Measurements from ENCODE around the gene VGF.
"Not testable (repeated sequence)": the region's sequence is repeated elsewhere in the genome, so short reads cannot be mapped to it uniquely, and the experiment has no call there.

Gene VGF

DNA sequence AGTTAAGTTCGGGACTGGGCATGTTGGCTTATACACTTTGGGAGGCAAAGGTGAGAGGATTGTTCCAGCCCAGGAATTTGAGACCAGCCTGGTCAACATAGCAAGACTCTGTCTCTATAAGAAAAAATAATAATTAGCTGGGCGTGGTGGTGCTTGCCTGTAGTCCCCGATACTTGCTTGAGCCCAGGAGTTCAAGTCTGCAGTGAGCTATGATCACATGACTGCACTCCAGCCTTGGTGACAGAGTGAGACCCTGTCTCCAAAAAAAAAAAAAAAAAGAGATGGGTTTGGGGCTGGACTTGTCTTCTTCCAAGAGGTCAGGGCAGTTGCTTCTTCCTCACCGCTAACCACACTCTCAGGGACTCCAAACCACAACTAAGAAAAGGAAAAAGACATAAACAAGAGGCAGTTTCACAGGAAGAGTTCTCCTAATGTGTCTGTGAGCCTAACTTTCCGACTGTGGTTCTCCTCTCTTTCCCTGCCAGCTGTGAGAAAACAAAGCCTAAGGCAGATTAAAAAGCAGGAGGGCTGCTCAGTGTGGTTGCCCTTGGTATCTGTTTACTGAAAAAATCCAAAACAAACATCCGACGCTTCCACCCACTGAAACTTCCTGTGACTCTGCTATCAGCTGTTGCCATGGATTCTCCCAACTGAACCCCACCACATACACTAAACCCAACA, 40.9 kb downstream of the VGF start:
- ChIA-PET CTCF (interaction anchor here (1.4 kb wide), 1 partner anchor 20 kb away, joined by 4 read pairs; no protein-coding TSS in a partner anchor), POLR2A (interaction anchor here (0.9 kb wide), 1 partner anchor 24 kb away, joined by 3 read pairs; no protein-coding TSS in a partner anchor)
- no peak for DNase-seq (ENCODE audit: extremely low spot score)

GRCh38 chr7:101123703-101124068, 41.7 kb downstream of the VGF start:
- CTCF ChIA-PET, result no interaction called here
- TF ChIP-seq CTBP1 (IDR thresholded peaks at IDR 0.05; ENCODE audit: borderline replicate concordance) (no peak), LEF1 (IDR thresholded peaks at IDR 0.05; ENCODE audit: borderline replicate concordance) (no peak)
- no peak for DNase-seq (ENCODE audit: extremely low spot score)
- POLR2A ChIA-PET, result interaction anchor here (1.4 kb wide), 1 partner anchor 14 kb away, joined by 3 read pairs; no protein-coding TSS in a partner anchor

More for the DNA sequence above, 40.9 kb downstream of the VGF start:
- TF ChIP-seq LEF1 (IDR thresholded peaks at IDR 0.05; ENCODE audit: borderline replicate concordance) (no peak), NFRKB (IDR thresholded peaks at IDR 0.05) (no peak), L3MBTL2 (conservative IDR thresholded peaks at IDR 0.05) (no peak), ZNF384 (IDR thresholded peaks at IDR 0.05) (no peak), FOXA1 (IDR thresholded peaks at IDR 0.05) (no peak), CTBP1 (IDR thresholded peaks at IDR 0.05; ENCODE audit: borderline replicate concordance) (no peak), BHLHE40 (IDR thresholded peaks at IDR 0.05; ENCODE audit: borderline replicate concordance) (no peak), SP1 (IDR thresholded peaks at IDR 0.05) (no peak), FOXM1 (IDR thresholded peaks at IDR 0.05; ENCODE audit: borderline replicate concordance) (no peak), ELF4 (IDR thresholded peaks at IDR 0.05) (no peak), PKNOX1 (IDR thresholded peaks at IDR 0.05) (no peak), ARNT (IDR thresholded peaks at IDR 0.05) (no peak), FOXK2 (IDR thresholded peaks at IDR 0.05) (no peak), SUZ12 (IDR thresholded peaks at IDR 0.05) (no peak), HDGF (IDR thresholded peaks at IDR 0.05; ENCODE audit: borderline replicate concordance) (no peak), TARDBP (IDR thresholded peaks at IDR 0.05) (no peak)

GRCh38 chr7:101122933-101123702, 42.3 kb downstream of the VGF start:
- ChIA-PET POLR2A (interaction anchor here (1.3 to 1.4 kb wide), 2 partner anchors 15 to 234 kb away, joined by 3 to 4 read pairs; partner anchors contain the start of gene UFSP1), CTCF (interaction anchor here (1.1 kb wide), 1 partner anchor 21 kb away, joined by 3 read pairs; no protein-coding TSS in a partner anchor)
- TF ChIP-seq LEF1 (IDR thresholded peaks at IDR 0.05; ENCODE audit: borderline replicate concordance) (no peak), FOXA1 (IDR thresholded peaks at IDR 0.05) (no peak), CTBP1 (IDR thresholded peaks at IDR 0.05; ENCODE audit: borderline replicate concordance) (no peak), TARDBP (IDR thresholded peaks at IDR 0.05) (no peak), PKNOX1 (IDR thresholded peaks at IDR 0.05) (no peak), FOXM1 (IDR thresholded peaks at IDR 0.05; ENCODE audit: borderline replicate concordance) (no peak), HDGF (IDR thresholded peaks at IDR 0.05; ENCODE audit: borderline replicate concordance) (no peak)
- DNase-seq (ENCODE audit: extremely low spot score), result no peak

DNA sequence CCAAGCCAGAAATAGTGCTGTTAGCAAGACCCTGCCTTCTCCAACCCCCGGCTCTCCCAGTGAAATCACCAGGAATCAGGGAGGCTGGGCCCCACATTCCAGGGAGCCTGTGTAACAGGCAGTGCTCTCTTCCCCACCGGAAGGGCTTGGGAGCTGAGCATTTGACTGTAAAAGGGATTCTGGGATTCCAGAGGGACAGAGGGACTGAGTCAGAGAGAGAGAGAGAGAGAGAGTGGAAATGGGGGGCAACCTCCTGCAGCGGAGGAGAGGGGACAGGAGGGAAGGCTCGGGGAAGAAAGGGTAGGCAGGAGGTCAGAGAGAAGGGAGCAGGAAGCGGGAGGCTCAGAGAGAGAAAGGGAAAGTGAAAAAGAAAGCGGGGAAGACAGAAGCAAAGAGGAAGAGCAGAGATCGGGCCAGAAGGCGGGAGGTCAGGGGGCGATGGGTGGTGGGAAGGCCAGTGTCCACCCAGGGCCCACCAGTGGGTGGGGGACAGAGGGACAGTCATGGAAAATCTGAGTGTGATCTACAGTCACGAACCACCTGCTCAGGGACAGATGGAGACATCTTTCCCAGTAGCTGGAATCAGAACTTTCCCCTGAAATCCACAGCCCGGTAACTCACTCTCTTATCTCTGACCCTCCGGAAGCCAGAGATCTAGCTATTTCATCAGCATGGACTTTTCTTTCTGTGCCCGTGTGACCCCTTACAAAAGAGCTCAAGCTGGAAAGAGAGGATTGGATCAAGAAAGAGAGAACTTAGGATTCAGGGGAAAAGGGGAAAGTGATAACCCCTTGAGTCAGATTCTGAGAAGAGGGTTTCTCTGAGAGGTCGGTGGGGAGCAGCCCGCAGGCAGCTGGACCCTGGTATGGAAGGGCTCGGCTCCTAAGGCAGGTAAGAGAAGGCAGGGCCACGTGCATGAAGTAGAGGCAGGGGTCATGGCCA, 43.1 kb downstream of the VGF start:
- no peak for DNase-seq (ENCODE audit: extremely low spot score)
- POLR2A ChIA-PET, result interaction anchor here (1.3 to 1.4 kb wide), 2 partner anchors 16 to 233 kb away, joined by 3 to 4 read pairs; partner anchors contain the start of gene UFSP1
- TF ChIP-seq SP1 (IDR thresholded peaks at IDR 0.05) (no peak), FOXA1 (IDR thresholded peaks at IDR 0.05) (no peak), ELF4 (IDR thresholded peaks at IDR 0.05) (no peak), SUZ12 (IDR thresholded peaks at IDR 0.05) (no peak), CTBP1 (IDR thresholded peaks at IDR 0.05; ENCODE audit: borderline replicate concordance) (no peak), NFRKB (IDR thresholded peaks at IDR 0.05) (no peak), FOXK2 (IDR thresholded peaks at IDR 0.05) (no peak), ZNF384 (IDR thresholded peaks at IDR 0.05) (no peak), TARDBP (IDR thresholded peaks at IDR 0.05) (no peak), BHLHE40 (IDR thresholded peaks at IDR 0.05; ENCODE audit: borderline replicate concordance) (no peak), L3MBTL2 (conservative IDR thresholded peaks at IDR 0.05) (no peak), FOXM1 (IDR thresholded peaks at IDR 0.05; ENCODE audit: borderline replicate concordance) (no peak), HDGF (IDR thresholded peaks at IDR 0.05; ENCODE audit: borderline replicate concordance) (no peak), PKNOX1 (IDR thresholded peaks at IDR 0.05) (no peak), LEF1 (IDR thresholded peaks at IDR 0.05; ENCODE audit: borderline replicate concordance) (no peak), ARNT (IDR thresholded peaks at IDR 0.05) (no peak)
- CTCF ChIA-PET, result interaction anchor here (1.1 kb wide), 1 partner anchor 22 kb away, joined by 3 read pairs; no protein-coding TSS in a partner anchor

DNA sequence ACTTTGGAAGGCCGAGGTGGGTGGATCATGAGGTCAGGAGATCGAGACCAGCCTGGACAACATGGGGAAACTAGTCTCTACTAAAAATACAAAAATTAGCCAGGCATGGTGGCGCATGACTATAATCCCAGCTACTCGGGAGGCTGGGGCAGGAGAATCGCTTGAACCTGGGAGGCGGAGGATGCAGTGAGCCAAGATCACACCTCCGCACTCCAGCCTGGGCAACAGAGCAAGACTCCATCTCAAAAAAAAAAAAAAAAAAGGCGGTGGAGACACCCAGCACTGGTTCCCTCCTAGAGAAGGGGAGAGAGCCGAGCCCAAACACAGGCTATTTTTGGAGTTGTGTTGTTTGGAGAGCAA, 43.8 kb downstream of the VGF start:
- CTCF ChIA-PET; POLR2A ChIA-PET; DNase-seq (ENCODE audit: extremely low spot score): not testable (repeated sequence)

Data from HEK293T (cell line).